ENCODE measurements around the gene NANP. TPM values are rescaled to one million over a fixed set of nuclear protein-coding genes. Genes with fewer than 3 reads are reported as not detected.

NANP gene
- total and polyA plus RNA-seq, 2 of the 13 experiments (the other 11 are each of a cell fraction or from before 2014, with no cell fraction given), result 8.9 to 21.5 TPM

DNA sequence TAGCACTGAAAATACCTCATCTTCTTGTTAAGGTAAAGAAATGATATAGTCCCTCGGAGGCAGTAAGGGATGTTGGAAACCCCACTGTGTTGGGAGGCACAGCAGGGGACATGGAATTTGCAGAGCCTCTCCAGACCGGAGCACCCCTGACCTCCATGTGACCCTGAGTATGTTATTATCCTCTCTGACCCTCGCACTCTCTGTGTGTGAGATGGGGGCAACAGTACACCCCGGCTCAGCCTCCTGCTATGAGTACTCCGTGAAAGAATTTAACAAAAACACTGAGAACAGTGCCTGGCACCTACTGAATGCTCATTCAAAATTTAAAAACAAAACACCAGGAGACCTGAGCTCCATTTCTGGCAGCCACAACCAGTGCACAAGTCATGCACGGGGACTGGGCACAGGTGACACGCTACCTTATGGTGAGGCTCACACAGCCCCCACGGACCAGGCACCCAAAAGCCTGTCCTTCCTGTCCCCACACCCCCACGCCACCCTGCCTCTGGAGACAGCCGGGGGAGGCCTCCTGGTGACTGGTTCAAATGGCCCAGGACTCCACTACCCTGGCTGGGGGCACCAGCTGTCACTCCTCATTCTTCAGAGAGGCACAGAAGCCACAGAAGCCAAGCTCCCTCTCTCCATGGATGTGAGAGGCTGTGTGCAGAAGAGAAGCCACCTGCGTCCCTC is 44.6 kb downstream of the NANP start (continued):
- TF ChIP-seq, protein P1, sequence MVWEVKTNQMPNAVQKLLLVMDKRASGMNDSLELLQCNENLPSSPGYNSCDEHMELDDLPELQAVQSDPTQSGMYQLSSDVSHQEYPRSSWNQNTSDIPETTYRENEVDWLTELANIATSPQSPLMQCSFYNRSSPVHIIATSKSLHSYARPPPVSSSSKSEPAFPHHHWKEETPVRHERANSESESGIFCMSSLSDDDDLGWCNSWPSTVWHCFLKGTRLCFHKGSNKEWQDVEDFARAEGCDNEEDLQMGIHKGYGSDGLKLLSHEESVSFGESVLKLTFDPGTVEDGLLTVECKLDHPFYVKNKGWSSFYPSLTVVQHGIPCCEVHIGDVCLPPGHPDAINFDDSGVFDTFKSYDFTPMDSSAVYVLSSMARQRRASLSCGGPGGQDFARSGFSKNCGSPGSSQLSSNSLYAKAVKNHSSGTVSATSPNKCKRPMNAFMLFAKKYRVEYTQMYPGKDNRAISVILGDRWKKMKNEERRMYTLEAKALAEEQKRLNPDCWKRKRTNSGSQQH (CRISPR knock-in tag; IDR thresholded peaks at IDR 0.05; ENCODE audit: low read depth), result no peak
- TF ChIP-seq, protein P2, sequence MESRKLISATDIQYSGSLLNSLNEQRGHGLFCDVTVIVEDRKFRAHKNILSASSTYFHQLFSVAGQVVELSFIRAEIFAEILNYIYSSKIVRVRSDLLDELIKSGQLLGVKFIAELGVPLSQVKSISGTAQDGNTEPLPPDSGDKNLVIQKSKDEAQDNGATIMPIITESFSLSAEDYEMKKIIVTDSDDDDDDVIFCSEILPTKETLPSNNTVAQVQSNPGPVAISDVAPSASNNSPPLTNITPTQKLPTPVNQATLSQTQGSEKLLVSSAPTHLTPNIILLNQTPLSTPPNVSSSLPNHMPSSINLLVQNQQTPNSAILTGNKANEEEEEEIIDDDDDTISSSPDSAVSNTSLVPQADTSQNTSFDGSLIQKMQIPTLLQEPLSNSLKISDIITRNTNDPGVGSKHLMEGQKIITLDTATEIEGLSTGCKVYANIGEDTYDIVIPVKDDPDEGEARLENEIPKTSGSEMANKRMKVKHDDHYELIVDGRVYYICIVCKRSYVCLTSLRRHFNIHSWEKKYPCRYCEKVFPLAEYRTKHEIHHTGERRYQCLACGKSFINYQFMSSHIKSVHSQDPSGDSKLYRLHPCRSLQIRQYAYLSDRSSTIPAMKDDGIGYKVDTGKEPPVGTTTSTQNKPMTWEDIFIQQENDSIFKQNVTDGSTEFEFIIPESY (CRISPR knock-in tag; IDR thresholded peaks at IDR 0.05), result no peak
- no peak for TF ChIP-seq FOXA1 (IDR thresholded peaks at IDR 0.05)
- no peak for TF ChIP-seq FOXA1 (CRISPR knock-in tag; IDR thresholded peaks at IDR 0.05)
- no peak for TF ChIP-seq NR1H2 (CRISPR knock-in tag; IDR thresholded peaks at IDR 0.05; ENCODE audit: borderline replicate concordance, low read depth)
- TF ChIP-seq PHF20 (CRISPR knock-in tag; IDR thresholded peaks at IDR 0.05), result no peak
- TF ChIP-seq ZNF207 (IDR thresholded peaks at IDR 0.05; ENCODE audit: borderline replicate concordance), result no peak
- 0 out of 2 replicates have a peak, but pooled peaks have one; percentile 50 for TF ChIP-seq EEA1 (CRISPR knock-in tag; IDR thresholded peaks at IDR 0.05; ENCODE audit: borderline replicate concordance)
- TF ChIP-seq RORA (CRISPR knock-in tag; IDR thresholded peaks at IDR 0.05), result no peak
- no peak for TF ChIP-seq LCORL (IDR thresholded peaks at IDR 0.05)
- TF ChIP-seq LCORL (CRISPR knock-in tag; IDR thresholded peaks at IDR 0.05), result peak; percentile 73
- TF ChIP-seq SP140L (CRISPR knock-in tag; IDR thresholded peaks at IDR 0.05; ENCODE audit: borderline replicate concordance), result no peak
- no peak for TF ChIP-seq RELA (CRISPR knock-in tag; IDR thresholded peaks at IDR 0.05)
- TF ChIP-seq ZNF333 (CRISPR knock-in tag; IDR thresholded peaks at IDR 0.05; ENCODE audit: borderline replicate concordance), result no peak
- peak; percentile 72 for TF ChIP-seq FOXO1 (CRISPR knock-in tag; IDR thresholded peaks at IDR 0.05)
- TF ChIP-seq, protein P3, sequence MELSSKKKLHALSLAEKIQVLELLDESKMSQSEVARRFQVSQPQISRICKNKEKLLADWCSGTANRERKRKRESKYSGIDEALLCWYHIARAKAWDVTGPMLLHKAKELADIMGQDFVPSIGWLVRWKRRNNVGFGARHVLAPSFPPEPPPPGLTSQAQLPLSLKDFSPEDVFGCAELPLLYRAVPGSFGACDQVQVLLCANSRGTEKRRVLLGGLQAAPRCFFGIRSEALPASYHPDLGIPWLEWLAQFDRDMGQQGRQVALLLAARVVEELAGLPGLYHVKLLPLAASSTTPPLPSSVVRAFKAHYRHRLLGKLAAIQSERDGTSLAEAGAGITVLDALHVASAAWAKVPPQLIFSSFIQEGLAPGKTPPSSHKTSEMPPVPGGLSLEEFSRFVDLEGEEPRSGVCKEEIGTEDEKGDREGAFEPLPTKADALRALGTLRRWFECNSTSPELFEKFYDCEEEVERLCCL (CRISPR knock-in tag; IDR thresholded peaks at IDR 0.05; ENCODE audit: borderline replicate concordance), result peak; percentile 34; the same call in 1 of the 2 replicates
- TF ChIP-seq POLR2AphosphoS5 (IDR thresholded peaks at IDR 0.05; ENCODE audit: low read depth, low read length), result no peak
- no peak for TF ChIP-seq POLR2AphosphoS2 (IDR thresholded peaks at IDR 0.05; ENCODE audit: low read depth, low read length)
- TF ChIP-seq SMAD3 (CRISPR knock-in tag; IDR thresholded peaks at IDR 0.05), result no peak
- TF ChIP-seq ZNF337 (CRISPR knock-in tag; IDR thresholded peaks at IDR 0.05; ENCODE audit: borderline replicate concordance, low read depth), result no peak
- TF ChIP-seq PRPF4 (IDR thresholded peaks at IDR 0.05; ENCODE audit: low read depth, low read length, poor library complexity, severe bottlenecking), result no peak

Measured in HepG2 (cell line).